AG10803 (cell line): ENCODE results near the gene KRT23.

Source experiments
- DNase-seq: peaks from one replicate; pipeline ENCODE4 v3.0.0; 2010; ENCODE audit warnings: low read depth
- H3K4me3 ChIP-seq: 2 replicates; pipeline ENCODE4 v1.5.1; 2011; ENCODE audit warnings: mild to moderate bottlenecking, low read length, control low read depth
- CTCF ChIP-seq: conservative IDR thresholded peaks from 2 replicates; pipeline ENCODE4 v1.5.1; 2011; ENCODE audit warnings: mild to moderate bottlenecking, low read length, control low read depth, inconsistent platforms

The KRT23 gene

DNA sequence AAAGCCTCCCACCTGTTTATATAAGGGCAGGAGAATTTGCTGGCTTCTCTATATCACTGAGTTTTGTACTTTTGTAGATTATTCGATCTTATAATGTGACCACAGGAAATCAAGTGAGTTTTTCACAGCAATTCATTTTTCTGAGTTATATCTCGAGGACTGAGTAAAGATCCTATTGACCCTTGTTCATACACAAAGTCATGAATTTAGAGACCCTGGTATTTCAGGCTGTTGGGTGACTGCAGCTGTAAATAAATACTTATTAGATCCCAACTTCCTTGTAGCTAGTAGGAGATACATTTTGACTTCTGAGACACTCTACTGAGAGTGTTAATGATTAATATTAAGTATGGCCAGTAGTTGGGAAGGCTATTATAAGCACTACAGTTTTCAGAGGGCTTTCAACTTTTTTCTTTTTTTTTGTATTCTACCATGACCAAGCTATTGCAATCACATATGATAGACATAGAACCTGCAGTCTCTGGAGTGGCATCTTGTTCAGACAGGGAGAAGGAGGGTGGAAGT, 49.2 kb downstream of the KRT23 start:
- no peak for TF ChIP-seq CTCF
- DNase-seq = no peak
- H3K4me3 ChIP-seq = no peak overlapping the region

DNA sequence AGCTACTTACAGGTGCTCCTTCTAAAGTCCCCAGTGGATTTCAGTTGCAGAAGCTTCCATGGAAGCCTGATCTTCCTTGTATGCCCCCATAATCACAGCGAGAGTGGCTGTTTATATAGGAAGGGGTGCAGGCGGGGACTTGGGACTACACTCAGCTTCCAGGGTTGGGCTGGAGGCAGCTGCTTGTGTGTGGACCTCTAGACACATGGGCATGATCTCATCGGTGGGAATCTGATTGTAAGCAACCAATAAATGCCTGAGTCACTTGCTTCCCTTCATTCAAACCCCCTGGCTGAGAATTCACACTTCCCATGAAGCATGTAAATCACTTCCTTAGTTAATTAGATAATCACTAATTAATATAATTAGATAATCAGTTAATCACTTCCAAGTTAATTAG, 51.4 kb downstream of the KRT23 start:
- no peak overlapping the region for H3K4me3 ChIP-seq
- TF ChIP-seq CTCF = no peak
- DNase-seq = peak; percentile 6

GRCh38 chr17:40884708-40885512, 52.5 kb downstream of the KRT23 start, which contains the start of gene KRT20:
TSS of gene KRT20 (minus strand) at chr17:40885242. CDS start at chr17:40885185, 57 bp downstream.
- no peak for DNase-seq
- no peak; the same call in 1 of the 2 replicates for TF ChIP-seq CTCF
- no peak within 1 kb of the TSS for H3K4me3 ChIP-seq

- no peak for DNase-seq
- TF ChIP-seq CTCF = no peak
These were observed 53.7 kb downstream of the KRT23 start for GRCh38 chr17:40883626-40884334.

DNA sequence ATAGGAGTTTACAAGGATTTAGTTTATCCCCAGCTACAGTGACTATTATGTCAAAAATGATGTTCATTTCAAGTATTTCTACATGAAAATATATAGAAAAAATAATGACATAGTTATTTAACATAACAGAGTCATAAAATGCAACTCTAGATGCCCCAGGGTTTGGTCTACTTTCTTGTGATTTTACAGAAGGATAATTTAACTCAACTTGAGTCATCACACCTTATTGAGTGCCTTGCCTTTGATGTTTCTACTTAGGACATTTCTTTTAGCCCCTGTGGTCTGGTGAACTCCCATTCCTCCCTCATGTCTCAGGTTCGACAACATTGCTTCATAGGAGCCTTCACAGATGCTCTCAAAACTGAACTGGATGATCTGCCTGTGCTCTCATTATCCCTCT, 54.4 kb downstream of the KRT23 start:
- DNase-seq = no peak
- H3K4me3 ChIP-seq = no peak overlapping the region
- no peak for TF ChIP-seq CTCF

More at GRCh38 chr17:40883626-40884334, 53.7 kb downstream of the KRT23 start:
- H3K4me3 ChIP-seq = no peak overlapping the region

GRCh38 chr17:40879026-40879425, 58.4 kb downstream of the KRT23 start:
- TF ChIP-seq CTCF = no peak
- no peak for DNase-seq
- H3K4me3 ChIP-seq = no peak overlapping the region
